ENCODE data around the gene KIF1B.

DNA sequence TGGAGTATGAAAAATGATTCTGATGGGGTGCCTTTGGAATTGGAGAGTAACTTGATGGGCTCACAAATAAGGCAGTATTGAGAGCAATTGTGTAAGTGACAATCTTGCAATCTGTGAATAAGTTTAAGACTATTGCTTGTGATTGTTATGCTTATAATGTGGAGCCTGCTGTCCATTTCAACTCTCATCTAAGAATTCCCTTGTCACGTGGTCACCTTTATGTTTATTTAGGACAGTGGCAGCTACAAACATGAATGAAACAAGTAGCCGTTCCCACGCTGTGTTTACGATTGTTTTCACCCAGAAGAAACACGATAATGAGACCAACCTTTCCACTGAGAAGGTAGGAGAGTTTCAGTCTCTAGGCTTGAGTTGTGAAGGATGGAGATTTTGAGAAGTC lies 57.6 kb downstream of the KIF1B start:
- no peak for TF ChIP-seq POLR2AphosphoS5 (IDR thresholded peaks at IDR 0.05; ENCODE audit: borderline replicate concordance, low read depth, low read length)
- no peak for TF ChIP-seq EZH2 (IDR thresholded peaks at IDR 0.05)
- TF ChIP-seq FOXP2 (optimal IDR thresholded peaks at IDR 0.05; ENCODE audit: control extremely low read depth, extremely low read length, insufficient read depth), result no peak
